Uterus (tissue), 2 donors: ENCODE results near the gene SLC6A18.

Experiments used
- POLR2A ChIP-seq, 2 donors: fragments of 450-650 bp; IDR thresholded peaks; one replicate each; pipeline ENCODE4 v1.6.1; 2016; ENCODE audit warnings: antibody characterized with exemption in 2 of 2, mild to moderate bottlenecking in 1 of 2, moderate library complexity in 1 of 2
- TF ChIP-seq, protein P1 (sequence below), 4 experiments: fragments of 200-600 bp in 2 of 4; fragments of 450-650 bp in 2 of 4; sonication (generic) in 2 of 4; IDR thresholded peaks; one replicate each; pipeline ENCODE4 v1.5.1; 2016 to 2019; ENCODE audit warnings: antibody characterized with exemption in 4 of 4, mild to moderate bottlenecking in 2 of 4, moderate library complexity in 1 of 4

DNA sequence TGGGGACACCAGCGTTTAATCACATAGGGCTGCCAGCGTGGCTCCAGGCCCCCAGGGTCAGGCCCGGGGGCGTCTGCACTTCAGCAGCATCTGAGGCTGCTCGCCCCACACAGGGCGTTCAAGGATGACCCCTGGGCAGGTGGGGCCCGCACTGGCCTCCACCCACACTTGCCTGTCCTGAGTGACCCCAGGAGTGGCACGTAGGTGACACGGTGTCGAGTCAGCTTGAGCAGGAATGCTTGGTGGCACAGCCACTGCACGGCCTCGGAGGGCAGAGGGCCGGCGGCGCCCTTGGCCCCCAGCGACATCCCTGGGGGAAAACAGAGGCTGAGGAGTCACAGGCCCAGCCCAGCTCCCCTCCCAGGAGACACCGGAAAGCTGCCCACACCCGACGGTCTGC is 29.0 kb downstream of the SLC6A18 start:
- TF ChIP-seq, protein P1, sequence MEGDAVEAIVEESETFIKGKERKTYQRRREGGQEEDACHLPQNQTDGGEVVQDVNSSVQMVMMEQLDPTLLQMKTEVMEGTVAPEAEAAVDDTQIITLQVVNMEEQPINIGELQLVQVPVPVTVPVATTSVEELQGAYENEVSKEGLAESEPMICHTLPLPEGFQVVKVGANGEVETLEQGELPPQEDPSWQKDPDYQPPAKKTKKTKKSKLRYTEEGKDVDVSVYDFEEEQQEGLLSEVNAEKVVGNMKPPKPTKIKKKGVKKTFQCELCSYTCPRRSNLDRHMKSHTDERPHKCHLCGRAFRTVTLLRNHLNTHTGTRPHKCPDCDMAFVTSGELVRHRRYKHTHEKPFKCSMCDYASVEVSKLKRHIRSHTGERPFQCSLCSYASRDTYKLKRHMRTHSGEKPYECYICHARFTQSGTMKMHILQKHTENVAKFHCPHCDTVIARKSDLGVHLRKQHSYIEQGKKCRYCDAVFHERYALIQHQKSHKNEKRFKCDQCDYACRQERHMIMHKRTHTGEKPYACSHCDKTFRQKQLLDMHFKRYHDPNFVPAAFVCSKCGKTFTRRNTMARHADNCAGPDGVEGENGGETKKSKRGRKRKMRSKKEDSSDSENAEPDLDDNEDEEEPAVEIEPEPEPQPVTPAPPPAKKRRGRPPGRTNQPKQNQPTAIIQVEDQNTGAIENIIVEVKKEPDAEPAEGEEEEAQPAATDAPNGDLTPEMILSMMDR (IDR thresholded peaks at IDR 0.05) = no peak
- no peak for TF ChIP-seq POLR2A (IDR thresholded peaks at IDR 0.05)
